H9 (cell line): Measurements from ENCODE around the gene FGF12. TPM values are rescaled to one million over a fixed set of nuclear protein-coding genes. Genes with fewer than 3 reads are reported as not detected.

ENCODE experiments used
- DNase-seq: peaks from one replicate; pipeline ENCODE4 v3.0.0-alpha.2; 2017
- H2AFZ ChIP-seq: one replicate; pipeline ENCODE4 v1.6.1; 2013; ENCODE audit warnings: mild to moderate bottlenecking, low read length, control low read depth, moderate library complexity
- H2AK5ac ChIP-seq: 2 replicates; pipeline ENCODE4 v1.6.1; 2013; ENCODE audit warnings: low read length, control low read depth, mixed read lengths; ENCODE audit not compliant: insufficient read length
- H2BK120ac ChIP-seq: one replicate; pipeline ENCODE4 v1.6.1; 2013; ENCODE audit warnings: low read depth, mild to moderate bottlenecking, low read length, control low read depth, inconsistent platforms; ENCODE audit not compliant: poor library complexity, severe bottlenecking
- H2BK12ac ChIP-seq: 2 replicates; pipeline ENCODE4 v1.6.1; 2013; ENCODE audit warnings: low read length, control low read depth, mixed read lengths, low read depth; ENCODE audit not compliant: insufficient read length
- H2BK15ac ChIP-seq: 2 replicates; pipeline ENCODE4 v1.6.1; 2013; ENCODE audit warnings: low read depth, low read length, control low read depth
- H2BK20ac ChIP-seq: one replicate; pipeline ENCODE4 v1.6.1; 2013; ENCODE audit warnings: low read depth, mild to moderate bottlenecking, low read length, control low read depth, inconsistent platforms; ENCODE audit not compliant: poor library complexity, severe bottlenecking
- H2BK5ac ChIP-seq: 2 replicates; pipeline ENCODE4 v1.6.1; 2013; ENCODE audit warnings: low read length, control low read depth, mixed read lengths; ENCODE audit not compliant: insufficient read length
- H3K14ac ChIP-seq: 2 replicates; pipeline ENCODE4 v1.6.1; 2013; ENCODE audit warnings: low read length, control low read depth; ENCODE audit not compliant: insufficient read depth
- H3K18ac ChIP-seq: 2 replicates; pipeline ENCODE4 v1.6.1; 2013; ENCODE audit warnings: low read depth, mild to moderate bottlenecking, mixed read lengths, low read length, control low read depth; ENCODE audit not compliant: insufficient read length
- H3K23ac ChIP-seq: 2 replicates; pipeline ENCODE4 v1.6.1; 2013; ENCODE audit warnings: low read length, control low read depth, mixed read lengths, low read depth; ENCODE audit not compliant: insufficient read length
- H3K23me2 ChIP-seq: 2 replicates; pipeline ENCODE4 v1.6.1; 2013; ENCODE audit warnings: low read depth, mild to moderate bottlenecking, mixed read lengths, low read length, control low read depth; ENCODE audit not compliant: insufficient read length, poor library complexity, severe bottlenecking
- H3K27ac ChIP-seq: 2 replicates; pipeline ENCODE4 v1.5.1; 2013; ENCODE audit warnings: low read length, control low read depth, mixed read lengths, low read depth; ENCODE audit not compliant: insufficient read length
- H3K27me3 ChIP-seq: 2 replicates; pipeline ENCODE4 v1.6.1; 2013; ENCODE audit warnings: low read length, control low read depth, inconsistent platforms; ENCODE audit not compliant: insufficient read depth
- H3K4ac ChIP-seq: 2 replicates; pipeline ENCODE4 v1.6.1; 2013; ENCODE audit warnings: low read depth, mild to moderate bottlenecking, control low read depth, inconsistent platforms, low read length, moderate library complexity
- H3K4me1 ChIP-seq: 2 replicates; pipeline ENCODE4 v1.6.1; 2013; ENCODE audit warnings: low read length, control low read depth, inconsistent platforms; ENCODE audit not compliant: insufficient read depth
- H3K4me2 ChIP-seq: 2 replicates; pipeline ENCODE4 v1.6.1; 2013; ENCODE audit warnings: low read length, control low read depth, mixed read lengths; ENCODE audit not compliant: insufficient read length, insufficient read depth
- H3K56ac ChIP-seq: 2 replicates; pipeline ENCODE4 v1.6.1; 2013; ENCODE audit warnings: low read depth, mild to moderate bottlenecking, mixed read lengths, low read length, control low read depth; ENCODE audit not compliant: insufficient read length
- H3K79me1 ChIP-seq: 2 replicates; pipeline ENCODE4 v1.6.1; 2013; ENCODE audit warnings: low read depth, mild to moderate bottlenecking, moderate library complexity, low read length, control low read depth, inconsistent platforms; ENCODE audit not compliant: insufficient read depth, poor library complexity, severe bottlenecking
- H3K79me2 ChIP-seq: 2 replicates; pipeline ENCODE4 v1.6.1; 2013; ENCODE audit warnings: low read length, control low read depth, inconsistent platforms; ENCODE audit not compliant: insufficient read depth
- H3K9ac ChIP-seq: 2 replicates; pipeline ENCODE4 v1.6.1; 2013; ENCODE audit warnings: low read length, control low read depth, mixed read lengths; ENCODE audit not compliant: insufficient read length; ENCODE audit errors: extremely low read depth
- H3K9me3 ChIP-seq: one replicate; pipeline ENCODE4 v1.6.1; 2013; ENCODE audit warnings: low read depth, low read length, inconsistent platforms; ENCODE audit not compliant: control insufficient read depth
- H3T11ph ChIP-seq: one replicate; pipeline ENCODE4 v1.6.1; 2013; ENCODE audit warnings: mild to moderate bottlenecking, low read length, control low read depth, inconsistent platforms
- H4K20me1 ChIP-seq: one replicate; pipeline ENCODE4 v1.6.1; 2013; ENCODE audit not compliant: control insufficient read depth, insufficient read length, insufficient read depth
- H4K5ac ChIP-seq: 2 replicates; pipeline ENCODE4 v1.6.1; 2013; ENCODE audit warnings: low read depth, mild to moderate bottlenecking, mixed read lengths, low read length, control low read depth; ENCODE audit not compliant: insufficient read length
- H4K8ac ChIP-seq: replicated peaks from 2 replicates; pipeline ENCODE4 v1.6.1; 2013; ENCODE audit warnings: low read length, control low read depth, mixed read lengths, low read depth; ENCODE audit not compliant: insufficient read length
- H4K91ac ChIP-seq: 2 replicates; pipeline ENCODE4 v1.6.1; 2013; ENCODE audit warnings: low read depth, mild to moderate bottlenecking, moderate library complexity, mixed read lengths, low read length, control low read depth; ENCODE audit not compliant: insufficient read length
- H3K27ac Mint-ChIP-seq, 3 experiments: 2 replicates in 2 of 3; 3 replicates in 1 of 3; pipeline ENCODE4 v1.8.0; 2020 to 2021; ENCODE audit warnings: mixed read lengths in 3 of 3, mild to moderate bottlenecking in 1 of 3, moderate library complexity in 1 of 3
- H3K27me3 Mint-ChIP-seq: 2 replicates; pipeline ENCODE4 v1.8.0; 2021; ENCODE audit warnings: low read depth, mild to moderate bottlenecking, moderate library complexity, mixed read lengths
- H3K36me3 Mint-ChIP-seq, 3 experiments: 2 replicates in 2 of 3; 3 replicates in 1 of 3; pipeline ENCODE4 v1.8.0; 2020 to 2021; ENCODE audit warnings: low read depth in 3 of 3, mixed read lengths in 3 of 3; ENCODE audit not compliant: insufficient read depth in 1 of 3
- H3K4me1 Mint-ChIP-seq, 2 experiments: 2 replicates each; pipeline ENCODE4 v1.8.0; 2020; ENCODE audit warnings: mixed read lengths in 2 of 2
- H3K4me3 Mint-ChIP-seq, 2 experiments: 2 replicates in 1 of 2; 3 replicates in 1 of 2; pipeline ENCODE4 v1.8.0; 2020 to 2021; ENCODE audit warnings: mild to moderate bottlenecking in 2 of 2, mixed read lengths in 2 of 2, moderate library complexity in 1 of 2
- H3K9me3 Mint-ChIP-seq, 2 experiments: 2 replicates in 1 of 2; 3 replicates in 1 of 2; pipeline ENCODE4 v1.8.0; 2020; ENCODE audit warnings: mild to moderate bottlenecking in 2 of 2, mixed read lengths in 2 of 2, moderate library complexity in 1 of 2
- WGBS: extraction: QIAGEN DNeasy Blood & Tissue Kit; methylation state at CpG from one replicate; pipeline ENCODE4 v1.1.7; 2013; ENCODE audit warnings: missing lambda C conversion rate, low lambda C conversion rate, mixed read lengths; ENCODE audit not compliant: insufficient read length; ENCODE audit errors: extremely low coverage; 5-methylcytosine and 5-hydroxymethylcytosine counted together
- total RNA-seq: library from RNA; stranded (reverse); gene quantifications from 2 replicates; pipeline ENCODE4 v1.2.1, GENCODE V29; 2021
- TF ChIP-seq, protein P1 (sequence below): fragments of 200-600 bp; sonication (generic); conservative IDR thresholded peaks from 3 replicates; pipeline ENCODE4 v1.8.0; 2021; ENCODE audit warnings: antibody characterized with exemption, mild to moderate bottlenecking

The FGF12 gene
- total RNA-seq, 1 experiment from 2014 or later, result 5.6 TPM

DNA sequence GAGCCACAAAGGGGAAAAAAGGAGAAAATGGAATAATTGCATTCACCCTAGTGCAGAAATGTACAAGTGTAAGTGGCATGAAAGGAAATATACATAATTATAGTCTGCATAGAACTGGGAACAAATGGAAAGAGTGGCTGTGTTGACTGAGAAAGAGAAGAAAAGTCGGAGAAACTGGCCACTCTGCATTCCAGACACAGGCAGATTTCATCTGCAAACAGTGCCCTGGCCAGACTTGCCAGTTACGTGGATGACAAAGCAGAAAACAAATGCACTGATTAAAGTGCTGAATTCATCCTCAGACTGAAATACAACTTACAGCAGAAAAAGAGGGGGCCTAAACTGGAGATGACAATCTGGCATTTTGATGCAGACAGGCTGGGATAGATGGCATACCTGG, 129.8 kb downstream of the FGF12 start:
- Histone ChIP-seq H2BK15ac (no peak overlapping the region), H3K9ac (no peak overlapping the region), H3K27ac (no peak overlapping the region), H2BK20ac (no peak overlapping the region), H4K91ac (no peak overlapping the region), H2BK120ac (no peak overlapping the region), H2BK5ac (no peak overlapping the region), H4K5ac (no peak overlapping the region), H3K23me2 (no peaks in the 10 kb centered on the region), H3K18ac (no peak overlapping the region), H3K4ac (no peak overlapping the region), H3K4me1 (no peaks in the 10 kb centered on the region), H2AFZ (no peak overlapping the region), H3T11ph (no peak overlapping the region), H4K8ac (no peak overlapping the region), H3K4me2 (no peak overlapping the region), H3K56ac (no peak overlapping the region), H2AK5ac (no peak overlapping the region), H3K79me1 (no peaks in the 10 kb centered on the region), H4K20me1 (no peaks in the 10 kb centered on the region), H3K79me2 (no peaks in the 10 kb centered on the region), H3K14ac (no peak overlapping the region), H3K27me3 (no peaks in the 10 kb centered on the region), H3K9me3 (no peaks in the 10 kb centered on the region), H2BK12ac (no peak overlapping the region), H3K23ac (no peak overlapping the region)
- no peak for DNase-seq
- no CpG with 5 or more reads among the region's 2 CpGs for WGBS
- no peak overlapping the region; a peak in 1 of 7 replicates for H3K27ac Mint-ChIP-seq
- peaks cover 3 to 6% of the 10 kb centered on the region in 2 experiments; a peak in 3 of 5 replicates for H3K9me3 Mint-ChIP-seq
- no peaks in the 10 kb centered on the region for H3K27me3 Mint-ChIP-seq
- TF ChIP-seq, protein P1, sequence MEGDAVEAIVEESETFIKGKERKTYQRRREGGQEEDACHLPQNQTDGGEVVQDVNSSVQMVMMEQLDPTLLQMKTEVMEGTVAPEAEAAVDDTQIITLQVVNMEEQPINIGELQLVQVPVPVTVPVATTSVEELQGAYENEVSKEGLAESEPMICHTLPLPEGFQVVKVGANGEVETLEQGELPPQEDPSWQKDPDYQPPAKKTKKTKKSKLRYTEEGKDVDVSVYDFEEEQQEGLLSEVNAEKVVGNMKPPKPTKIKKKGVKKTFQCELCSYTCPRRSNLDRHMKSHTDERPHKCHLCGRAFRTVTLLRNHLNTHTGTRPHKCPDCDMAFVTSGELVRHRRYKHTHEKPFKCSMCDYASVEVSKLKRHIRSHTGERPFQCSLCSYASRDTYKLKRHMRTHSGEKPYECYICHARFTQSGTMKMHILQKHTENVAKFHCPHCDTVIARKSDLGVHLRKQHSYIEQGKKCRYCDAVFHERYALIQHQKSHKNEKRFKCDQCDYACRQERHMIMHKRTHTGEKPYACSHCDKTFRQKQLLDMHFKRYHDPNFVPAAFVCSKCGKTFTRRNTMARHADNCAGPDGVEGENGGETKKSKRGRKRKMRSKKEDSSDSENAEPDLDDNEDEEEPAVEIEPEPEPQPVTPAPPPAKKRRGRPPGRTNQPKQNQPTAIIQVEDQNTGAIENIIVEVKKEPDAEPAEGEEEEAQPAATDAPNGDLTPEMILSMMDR, result no peak
- H3K36me3 Mint-ChIP-seq, result no peaks in the 10 kb centered on the region
- no peak overlapping the region for H3K4me3 Mint-ChIP-seq
- peaks cover 7 to 13% of the 10 kb centered on the region in 2 experiments for H3K4me1 Mint-ChIP-seq
